GM13977 (cell line): Measurements from ENCODE around the gene FAM199X.

Experiments
- DNase-seq: peaks from one replicate; pipeline ENCODE4 v3.0.0; 2012; ENCODE audit warnings: low spot score
- CTCF ChIP-seq: IDR thresholded peaks from 2 replicates; pipeline ENCODE4 v1.5.1; 2012; ENCODE audit warnings: mild to moderate bottlenecking, control low read depth; ENCODE audit not compliant: insufficient read depth; ENCODE audit errors: extremely low read depth, missing control alignments
- in situ Hi-C: fragments of 300-500 bp; cut with MboI; formaldehyde crosslinking; loops from one replicate; pipeline ENCODE4 v1.12.0; 2022; ENCODE audit warnings: low sequenced_read_pairs, low pct_unique_long_range_greater_than_20kb, mixed read lengths, inconsistent platforms; ENCODE audit not compliant: unreplicated experiment

The FAM199X gene

GRCh38 chrX:104165894-104166734, at the start of gene FAM199X:
Gene FAM199X, plus strand, starts transcription at chrX:104166453. Its CDS starts 333 bp downstream, at chrX:104166786.
- TF ChIP-seq CTCF = peak; percentile 53
- peak; percentile 91 for DNase-seq
- in situ Hi-C loops = no loop called here

GRCh38 chrX:104117759-104118158, 48.5 kb upstream of the FAM199X start:
- no peak for TF ChIP-seq CTCF
- in situ Hi-C loops = loop anchor here (25.0 kb wide), 1 partner anchor 280 kb away; the partner anchor contains the start of gene RAB9B
- no peak for DNase-seq

- TF ChIP-seq CTCF = no peak
- in situ Hi-C loops = loop anchor here (25.0 kb wide), 1 partner anchor 281 kb away; the partner anchor contains the start of gene RAB9B
- no peak for DNase-seq
Measured at GRCh38 chrX:104118765-104119164, 47.5 kb upstream of the FAM199X start.

GRCh38 chrX:104122829-104123228, 43.4 kb upstream of the FAM199X start:
- DNase-seq = no peak
- in situ Hi-C loops = loop anchor here (25.0 kb wide), 1 partner anchor 286 kb away; the partner anchor contains the start of gene RAB9B
- no peak for TF ChIP-seq CTCF

GRCh38 chrX:104126856-104127255, 39.4 kb upstream of the FAM199X start:
- in situ Hi-C loops = no loop called here
- no peak for TF ChIP-seq CTCF
- no peak for DNase-seq

- TF ChIP-seq CTCF = no peak
- no peak for DNase-seq
- in situ Hi-C loops = no loop called here
Measured at GRCh38 chrX:104130808-104131207, 35.4 kb upstream of the FAM199X start.
